Colonic mucosa (tissue), 4 donors: ENCODE measurements around the gene KRI1. TPM values are rescaled to one million over a fixed set of nuclear protein-coding genes. Genes with fewer than 3 reads are reported as not detected.

Source experiments
- DNase-seq: peaks from one replicate; pipeline ENCODE4 v3.0.0-alpha.2; 2020
- H3K27ac ChIP-seq: fragments of 200-600 bp; one replicate; pipeline ENCODE4 v1.8.0; 2021
- H3K27me3 ChIP-seq: fragments of 200-600 bp; one replicate; pipeline ENCODE4 v1.8.0; 2021
- H3K36me3 ChIP-seq: fragments of 200-600 bp; one replicate; pipeline ENCODE4 v1.8.0; 2021
- H3K4me1 ChIP-seq: fragments of 200-600 bp; one replicate; pipeline ENCODE4 v1.8.0; 2021; ENCODE audit warnings: mild to moderate bottlenecking
- H3K4me3 ChIP-seq: fragments of 200-600 bp; one replicate; pipeline ENCODE4 v1.8.0; 2021
- H3K9ac ChIP-seq, 2 donors: one replicate each; pipeline ENCODE4 v1.7.0; 2013; ENCODE audit warnings: control low read depth in 2 of 2, low read depth in 2 of 2, low read length in 2 of 2
- H3K9me3 ChIP-seq: fragments of 200-600 bp; one replicate; pipeline ENCODE4 v1.8.0; 2021
- CTCF ChIP-seq: fragments of 200-600 bp; IDR thresholded peaks from one replicate; pipeline ENCODE4 v1.8.0; 2022; ENCODE audit warnings: antibody characterized with exemption, mild to moderate bottlenecking
- intact Hi-C: fragments of 100-400 bp; cut with DNase I; formaldehyde crosslinking; loops from one replicate; pipeline ENCODE4 v1.14.1; 2022
- total RNA-seq, 2 donors: library from RNA; stranded (reverse); fragmentation: NEBNext Ultra II Directional in 1 of 2; extraction: Animal tissue kit (Norgen Biotek cat#: 25700) in 1 of 2; gene quantifications; one replicate each; pipeline ENCODE4 v1.2.1, GENCODE V29; 2021
- donor health status: healthy.
- donor health status: DM: no; HTN: no; CAD: no.
- donor health status: DM: no; HTN: no; CAD: no.

KRI1 gene
- total RNA-seq, 2 donors from 2014 or later, result 11.0 to 27.2 TPM

- Histone ChIP-seq H3K4me3 (peak overlapping the region; percentile 88), H3K27me3 (no peaks in the 10 kb centered on the region), H3K9me3 (no peaks in the 10 kb centered on the region), H3K9ac (peak overlapping the region; percentile 74 to 89), H3K36me3 (no peaks in the 10 kb centered on the region), H3K27ac (peak overlapping the region; percentile 78), H3K4me1 (no peaks in the 10 kb centered on the region)
- DNase-seq, result no peak
- no peak for TF ChIP-seq CTCF
- intact Hi-C loops, result no loop called here
Measured at GRCh38 chr19:10603873-10604459, 38.2 kb upstream of the KRI1 start.

- Histone ChIP-seq H3K9me3 (no peaks in the 10 kb centered on the region), H3K4me3 (peak overlapping the region; percentile 88), H3K27me3 (no peaks in the 10 kb centered on the region), H3K4me1 (no peaks in the 10 kb centered on the region), H3K27ac (peak overlapping the region; percentile 78), H3K36me3 (no peaks in the 10 kb centered on the region), H3K9ac (peak overlapping the region; percentile 74 to 89)
- intact Hi-C loops, result no loop called here
- peak; percentile 53 for DNase-seq
- no peak for TF ChIP-seq CTCF
Measured at GRCh38 chr19:10603084-10603872, 37.5 kb upstream of the KRI1 start.

DNA sequence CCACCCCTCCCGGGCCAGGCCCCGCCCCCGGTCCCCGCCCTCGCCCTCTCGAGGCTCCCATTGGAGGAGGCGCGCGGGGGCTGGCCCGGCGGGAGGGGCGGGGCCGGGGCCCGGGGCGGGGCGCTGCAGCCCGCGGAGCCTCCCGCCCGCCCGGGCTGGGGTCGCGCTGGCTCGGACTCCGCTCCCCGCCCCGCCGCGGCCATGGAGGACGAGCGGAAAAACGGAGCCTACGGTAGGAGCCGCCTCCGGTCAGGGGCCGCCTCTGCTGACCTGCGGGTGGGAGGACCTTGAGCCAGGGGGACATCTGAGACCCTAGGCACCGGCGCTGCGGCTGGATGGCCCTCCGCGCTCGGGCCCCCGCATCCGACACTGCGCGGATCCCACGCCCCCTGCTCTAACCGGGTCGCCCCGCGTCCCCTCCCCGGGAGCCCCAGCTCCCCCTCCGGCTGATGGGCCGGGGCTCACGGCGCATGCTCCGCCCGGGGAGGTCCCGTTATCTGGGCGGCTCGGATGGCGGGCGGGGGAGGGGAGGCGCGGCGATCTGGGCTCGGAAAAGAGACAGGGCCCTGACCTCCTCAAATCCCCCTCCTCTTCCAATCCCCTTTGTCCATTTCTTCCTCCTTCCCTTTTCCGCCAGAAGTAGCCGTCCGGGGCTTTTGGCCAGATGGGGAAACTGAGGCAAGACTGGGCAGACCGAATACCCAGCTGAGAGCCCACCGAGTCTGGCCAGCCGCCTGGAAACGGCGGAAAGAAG is 36.7 kb upstream of the KRI1 start:
- intact Hi-C loops, result no loop called here
- no peaks in the 10 kb centered on the region for H3K9me3 ChIP-seq
- no peaks in the 10 kb centered on the region for H3K27me3 ChIP-seq
- peak overlapping the region; percentile 88 for H3K4me3 ChIP-seq
- H3K36me3 ChIP-seq, result no peaks in the 10 kb centered on the region
- H3K9ac ChIP-seq, result peak overlapping the region; percentile 74 to 89
- no peaks in the 10 kb centered on the region for H3K4me1 ChIP-seq
- peak overlapping the region; percentile 78 for H3K27ac ChIP-seq
- no peak for TF ChIP-seq CTCF
- peak; percentile 90 for DNase-seq

DNA sequence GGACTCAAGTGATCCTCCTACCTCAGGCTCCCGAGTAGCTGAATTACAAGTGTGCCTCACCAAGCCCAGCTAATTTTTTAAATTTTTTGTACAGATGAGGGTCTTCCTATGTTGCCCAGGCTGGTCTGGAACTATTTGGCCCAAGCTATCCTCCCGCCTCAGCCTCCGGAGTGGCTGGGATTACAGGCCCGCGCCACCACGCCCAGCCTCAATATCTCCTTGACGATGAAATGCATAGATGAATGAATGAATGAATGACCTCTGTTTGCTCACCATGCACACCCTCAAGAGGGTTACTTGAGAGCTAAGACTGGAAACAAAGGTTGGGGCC is 36.2 kb upstream of the KRI1 start:
- no peak for TF ChIP-seq CTCF
- Histone ChIP-seq H3K27me3 (no peaks in the 10 kb centered on the region), H3K27ac (no peak overlapping the region)

DNA sequence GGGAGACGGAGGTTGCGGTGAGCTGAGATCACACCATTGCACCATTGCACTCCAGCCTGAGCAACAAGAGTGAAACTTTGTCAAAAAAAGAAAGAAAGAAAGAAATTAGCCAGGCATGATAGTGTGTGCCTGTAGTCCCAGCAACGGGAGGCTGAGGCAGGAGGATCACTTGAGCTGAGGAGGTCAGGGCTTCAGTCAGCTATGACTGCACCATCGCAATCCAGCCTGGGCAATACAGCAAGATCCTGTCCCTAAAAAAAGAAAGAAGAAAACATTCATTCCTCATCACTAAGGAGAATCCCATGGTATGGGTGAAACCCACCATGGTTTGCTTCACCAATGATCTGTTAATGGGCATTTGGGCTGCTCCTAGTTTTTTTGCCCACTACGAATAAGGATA is 34.3 kb upstream of the KRI1 start:
- no peak for TF ChIP-seq CTCF
- H3K4me1 ChIP-seq, result no peaks in the 10 kb centered on the region
- no peaks in the 10 kb centered on the region for H3K27me3 ChIP-seq
- H3K27ac ChIP-seq, result no peak overlapping the region
- no peaks in the 10 kb centered on the region for H3K9me3 ChIP-seq
- no peak overlapping the region for H3K4me3 ChIP-seq
- H3K9ac ChIP-seq, result no peak overlapping the region
- H3K36me3 ChIP-seq, result no peaks in the 10 kb centered on the region
- intact Hi-C loops, result no loop called here
- DNase-seq, result no peak

More for the DNA sequence above, 36.2 kb upstream of the KRI1 start:
- no peaks in the 10 kb centered on the region for H3K4me1 ChIP-seq
- H3K9me3 ChIP-seq, result no peaks in the 10 kb centered on the region
- DNase-seq, result no peak
- no peak overlapping the region for H3K9ac ChIP-seq
- no peaks in the 10 kb centered on the region for H3K36me3 ChIP-seq
- no peak overlapping the region for H3K4me3 ChIP-seq
- intact Hi-C loops, result no loop called here
